H1 (cell line): Measurements from ENCODE around the gene SHLD1. TPM values are rescaled to one million over a fixed set of nuclear protein-coding genes. Genes with fewer than 3 reads are reported as not detected.

ENCODE experiments used
- CTCF ChIA-PET: fragments of 300-600 bp; sonication (Branson Sonifier 250); formaldehyde crosslinking; loops from one replicate; lab custom pipeline; 2021; ENCODE audit not compliant: partially characterized antibody; lab: Charles Lee
- POLR2A ChIA-PET: fragments of 300-600 bp; sonication (Branson Sonifier 250); formaldehyde crosslinking; loops from one replicate; lab custom pipeline; 2021; ENCODE audit warnings: inconsistent platforms; ENCODE audit not compliant: partially characterized antibody; lab: Charles Lee
- DNase-seq, 2 experiments: peaks; one replicate each; pipeline versions ENCODE4 v3.0.0 to v3.0.0-alpha.2; 2010 to 2022; ENCODE audit warnings: low spot score in 2 of 2, low read depth in 1 of 2, mixed read lengths in 1 of 2
- FAIRE-seq: peaks from 2 replicates; lab custom pipeline; 2011; peaks lifted over from hg19 to GRCh38; lab: Jason Lieb, UNC
- H2AFZ ChIP-seq: 2 replicates; pipeline ENCODE4 v1.8.1; 2012; ENCODE audit warnings: low read length, inconsistent platforms
- H2AK5ac ChIP-seq: 2 replicates; pipeline ENCODE4 v1.6.1; 2013; ENCODE audit warnings: low read depth, low read length
- H2BK120ac ChIP-seq: replicated peaks from 2 replicates; pipeline ENCODE3; 2013; ENCODE audit warnings: low read depth, low read length, inconsistent platforms
- H2BK12ac ChIP-seq: 2 replicates; pipeline ENCODE4 v1.6.1; 2013; ENCODE audit warnings: low read depth, low read length
- H2BK15ac ChIP-seq: 2 replicates; pipeline ENCODE4 v1.6.1; 2013; ENCODE audit warnings: low read length
- H2BK20ac ChIP-seq: 2 replicates; pipeline ENCODE4 v1.6.1; 2013; ENCODE audit warnings: low read length
- H2BK5ac ChIP-seq: 2 replicates; pipeline ENCODE4 v1.6.1; 2013; ENCODE audit warnings: low read depth, low read length
- H3K14ac ChIP-seq: 2 replicates; pipeline ENCODE4 v1.6.1; 2013; ENCODE audit warnings: inconsistent platforms; ENCODE audit not compliant: insufficient read length
- H3K18ac ChIP-seq: 2 replicates; pipeline ENCODE4 v1.6.1; 2013; ENCODE audit warnings: low read length; ENCODE audit errors: extremely low read depth
- H3K23ac ChIP-seq: 2 replicates; pipeline ENCODE4 v1.6.1; 2013; ENCODE audit warnings: inconsistent platforms; ENCODE audit not compliant: insufficient read length
- H3K23me2 ChIP-seq: 2 replicates; pipeline ENCODE4 v1.6.1; 2013; ENCODE audit warnings: low read depth, low read length
- H3K27ac ChIP-seq: 2 replicates; pipeline ENCODE4 v1.6.1; 2011; ENCODE audit warnings: low read depth, low read length, inconsistent platforms
- H3K27me3 ChIP-seq, 4 experiments: replicated peaks in 1 of 4; 1 replicate in 1 of 4; 2 replicates in 3 of 4; pipeline versions ENCODE4 v1.6.1 to v1.8.1; 2011 to 2013; ENCODE audit warnings: low read length in 3 of 4, mild to moderate bottlenecking in 3 of 4, inconsistent platforms in 2 of 4, mixed read lengths in 2 of 4, moderate library complexity in 1 of 4; ENCODE audit not compliant: control insufficient read depth in 3 of 4, insufficient read depth in 3 of 4; ENCODE audit errors: extremely low read depth in 1 of 4
- H3K36me3 ChIP-seq, 4 experiments: 2 replicates each; pipeline versions ENCODE4 v1.6.1 to v1.8.1; 2011 to 2013; ENCODE audit warnings: mild to moderate bottlenecking in 4 of 4, low read length in 3 of 4, moderate library complexity in 2 of 4, control low read depth in 1 of 4, inconsistent platforms in 1 of 4; ENCODE audit not compliant: insufficient read depth in 4 of 4, control insufficient read depth in 2 of 4
- H3K4ac ChIP-seq: replicated peaks from 2 replicates; pipeline ENCODE3; 2013; ENCODE audit warnings: low read length, low read depth, mixed read lengths, inconsistent platforms; ENCODE audit not compliant: insufficient read length
- H3K4me1 ChIP-seq, 4 experiments: replicated peaks in 1 of 4; 1 replicate in 1 of 4; 2 replicates in 3 of 4; pipeline versions ENCODE4 v1.6.1 to v1.8.1; 2011 to 2013; ENCODE audit warnings: low read length in 3 of 4, inconsistent platforms in 2 of 4, mixed read lengths in 1 of 4; ENCODE audit not compliant: insufficient read depth in 4 of 4, control insufficient read depth in 3 of 4
- H3K4me2 ChIP-seq, 2 experiments: 2 replicates each; pipeline versions ENCODE4 v1.6.1 to v1.8.1; 2011 to 2013; ENCODE audit warnings: low read depth in 2 of 2, low read length in 2 of 2, control low read depth in 1 of 2, inconsistent platforms in 1 of 2, mild to moderate bottlenecking in 1 of 2; ENCODE audit not compliant: insufficient read depth in 1 of 2
- H3K4me3 ChIP-seq, 4 experiments: fragments of 200-600, 300-600 bp in 1 of 4; sonication (generic), shearing (Covaris generic), sonication (Bioruptor Twin) in 1 of 4; 2 replicates each; pipeline versions ENCODE4 v1.5.1 to v1.8.1; 2011 to 2016; ENCODE audit warnings: low read length in 4 of 4, low read depth in 3 of 4, control low read depth in 2 of 4, inconsistent platforms in 2 of 4, mild to moderate bottlenecking in 2 of 4, mixed read lengths in 1 of 4, moderate library complexity in 1 of 4; ENCODE audit not compliant: insufficient read depth in 2 of 4; ENCODE audit errors: extremely low read depth in 1 of 4
- H3K56ac ChIP-seq: replicated peaks from 2 replicates; pipeline ENCODE3; 2013; ENCODE audit warnings: low read depth, mild to moderate bottlenecking, mixed read lengths, low read length, inconsistent platforms; ENCODE audit not compliant: insufficient read length
- H3K79me1 ChIP-seq: 2 replicates; pipeline ENCODE4 v1.6.1; 2013; ENCODE audit warnings: low read depth, low read length, control low read depth
- H3K79me2 ChIP-seq, 2 experiments: 2 replicates each; pipeline versions ENCODE4 v1.6.1 to v1.8.1; 2012 to 2013; ENCODE audit warnings: low read length in 2 of 2, mild to moderate bottlenecking in 2 of 2, inconsistent platforms in 1 of 2; ENCODE audit not compliant: insufficient read depth in 2 of 2, control insufficient read depth in 1 of 2
- H3K9ac ChIP-seq, 4 experiments: replicated peaks in 1 of 4; 1 replicate in 1 of 4; 2 replicates in 3 of 4; pipeline versions ENCODE4 v1.6.1 to v1.8.1; 2011 to 2013; ENCODE audit warnings: low read depth in 3 of 4, low read length in 3 of 4, control low read depth in 2 of 4, mild to moderate bottlenecking in 2 of 4, moderate library complexity in 2 of 4, inconsistent platforms in 1 of 4; ENCODE audit errors: extremely low read depth in 1 of 4
- H3K9me3 ChIP-seq, 2 experiments: 2 replicates each; pipeline versions ENCODE4 v1.6.1 to v1.8.1; 2012 to 2013; ENCODE audit warnings: mild to moderate bottlenecking in 2 of 2, moderate library complexity in 2 of 2, control low read depth in 1 of 2, inconsistent platforms in 1 of 2, low read depth in 1 of 2, low read length in 1 of 2, mixed read lengths in 1 of 2; ENCODE audit not compliant: insufficient read depth in 2 of 2
- H4K20me1 ChIP-seq, 2 experiments: replicated peaks in 1 of 2; 2 replicates each; pipeline versions ENCODE3 to v1.8.1; 2011 to 2013; ENCODE audit warnings: inconsistent platforms in 2 of 2, low read length in 2 of 2, mild to moderate bottlenecking in 1 of 2; ENCODE audit not compliant: insufficient read depth in 2 of 2, control insufficient read depth in 1 of 2
- H4K5ac ChIP-seq: 2 replicates; pipeline ENCODE4 v1.6.1; 2013; ENCODE audit warnings: low read length, low read depth, mixed read lengths, inconsistent platforms; ENCODE audit not compliant: insufficient read length
- H4K8ac ChIP-seq: 2 replicates; pipeline ENCODE4 v1.8.0; 2013; ENCODE audit warnings: mild to moderate bottlenecking, moderate library complexity, low read length, inconsistent platforms; ENCODE audit not compliant: insufficient read depth; ENCODE audit errors: extremely low read depth
- H4K91ac ChIP-seq: replicated peaks from 2 replicates; pipeline ENCODE3; 2013; ENCODE audit warnings: low read length, mixed read lengths, inconsistent platforms; ENCODE audit not compliant: insufficient read length
- EGR1 ChIP-seq: IDR thresholded peaks from 2 replicates; pipeline ENCODE4 v1.6.1; 2011; ENCODE audit warnings: low read depth, low read length, borderline replicate concordance
- MAX ChIP-seq: IDR thresholded peaks from 2 replicates; pipeline ENCODE4 v1.6.1; 2012; ENCODE audit warnings: inconsistent platforms
- RAD21 ChIP-seq, 2 experiments: IDR thresholded peaks in 1 of 2; conservative IDR thresholded peaks in 1 of 2; 2 replicates each; pipeline ENCODE4 v1.6.1; 2011; ENCODE audit warnings: low read depth in 2 of 2, low read length in 2 of 2, improper control_type of control experiment in 1 of 2, inconsistent platforms in 1 of 2, mild to moderate bottlenecking in 1 of 2, moderate library complexity in 1 of 2
- YY1 ChIP-seq: IDR thresholded peaks from 2 replicates; pipeline ENCODE4 v1.6.1; 2011; ENCODE audit warnings: low read depth, mild to moderate bottlenecking, low read length
- ZNF274 ChIP-seq: IDR thresholded peaks from 2 replicates; pipeline ENCODE4 v1.7.0; 2012; ENCODE audit warnings: low read length, borderline replicate concordance; ENCODE audit errors: extremely low read depth
- WGBS, 2 experiments: shearing (Covaris generic) in 1 of 2; methylation state at CpG; one replicate each; pipeline versions ENCODE4 v1.1.6 to v1.1.7; 2013 to 2015; ENCODE audit warnings: low lambda C conversion rate in 2 of 2, mixed read lengths in 2 of 2, inconsistent platforms in 1 of 2, low coverage in 1 of 2, missing lambda C conversion rate in 1 of 2; ENCODE audit not compliant: insufficient replicate concordance in 2 of 2, insufficient coverage in 1 of 2, insufficient read length in 1 of 2; ENCODE audit errors: extremely low coverage in 1 of 2, missing lambda C conversion rate in 1 of 2; 5-methylcytosine and 5-hydroxymethylcytosine counted together
- polyA plus RNA-seq, 7 experiments: library from polyadenylated mRNA; depleted of rRNA in 3 of 7; stranded (reverse) in 5 of 7; unstranded in 2 of 7; fragments of >200 nt in 5 of 7; fragments of 200-250 nt in 2 of 7; gene quantifications; 1 replicate in 5 of 7; 2 replicates in 1 of 7; 4 replicates in 1 of 7; pipeline versions ENCODE4 v1.2.1 to v1.2.3, GENCODE V29; 2011 to 2013; ENCODE audit warnings: missing spikeins in 2 of 7, mixed read lengths in 2 of 7
- total RNA-seq: library from RNA; stranded (reverse); fragmentation: NEBNext Ultra II Directional; extraction: Animal tissue kit (Norgen Biotek cat#: 25700); gene quantifications from 2 replicates; pipeline ENCODE4 v1.2.1, GENCODE V29; 2021
- TF ChIP-seq, protein P1 (sequence below): IDR thresholded peaks from 2 replicates; pipeline ENCODE4 v1.6.1; 2012; ENCODE audit warnings: inconsistent platforms
- TF ChIP-seq, protein P2 (sequence below), 3 experiments: IDR thresholded peaks; 1 replicate in 2 of 3; 2 replicates in 1 of 3; pipeline versions ENCODE4 v1.5.1 to v1.6.1; 2011; ENCODE audit warnings: low read length in 3 of 3, mild to moderate bottlenecking in 3 of 3, inconsistent platforms in 2 of 3, low read depth in 1 of 3, moderate library complexity in 1 of 3; ENCODE audit not compliant: insufficient read depth in 1 of 3; ENCODE audit errors: control extremely low read depth in 1 of 3

SHLD1 gene
- total and polyA plus RNA-seq, 2 of the 8 experiments (the other 6 are each of a cell fraction or from before 2014, with no cell fraction given), result 4.2 to 6.5 TPM

DNA sequence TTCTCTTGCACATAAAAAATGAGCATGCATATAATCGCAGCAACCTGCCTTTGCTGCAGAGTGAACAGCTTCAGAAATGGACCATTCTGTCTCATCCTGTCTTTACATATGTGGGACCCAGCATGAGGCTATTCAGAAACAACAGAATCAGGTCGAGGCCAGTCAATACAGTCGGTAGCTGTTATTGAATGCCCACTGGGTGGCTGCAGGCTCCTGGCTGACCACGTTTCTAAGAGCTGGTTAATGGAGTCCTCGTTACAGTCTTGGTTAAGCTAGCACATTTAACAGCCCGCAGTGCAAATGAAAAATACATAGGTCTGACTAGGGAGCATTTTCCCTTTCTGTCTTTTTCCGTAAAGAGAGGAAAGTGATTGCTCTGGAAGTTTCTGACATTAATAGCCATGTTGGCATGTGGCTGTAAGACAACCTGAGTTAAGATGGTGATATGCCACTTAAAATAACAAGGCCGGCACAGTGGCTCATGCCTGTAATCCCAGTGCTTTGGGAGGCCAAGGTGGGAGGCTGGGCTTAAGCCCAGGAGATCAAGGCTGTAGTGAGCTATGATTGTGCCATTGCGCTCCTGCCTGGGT, 75.0 kb downstream of the SHLD1 start:
- Histone ChIP-seq H3K4me1 (peaks cover 0 to 8% (median 6%) of the 10 kb centered on the region in 4 experiments), H3K9ac (no peak overlapping the region), H4K5ac (peak overlapping the region; percentile 22), H3K18ac (no peak overlapping the region), H3K9me3 (no peaks in the 10 kb centered on the region), H3K4ac (no peak overlapping the region), H3K23me2 (no peaks in the 10 kb centered on the region), H3K79me1 (no peaks in the 10 kb centered on the region), H2AFZ (no peak overlapping the region), H3K14ac (no peak overlapping the region), H2AK5ac (no peak overlapping the region), H3K23ac (no peak overlapping the region), H2BK20ac (no peak overlapping the region), H4K8ac (no peak overlapping the region), H3K27ac (no peak overlapping the region), H4K91ac (no peak overlapping the region), H3K4me3 (no peak overlapping the region), H3K27me3 (peaks cover 0 to 3% (median 0%) of the 10 kb centered on the region in 4 experiments; a peak in 2 of 7 replicates), H3K79me2 (no peaks in the 10 kb centered on the region), H3K4me2 (0 out of 4 replicates have a peak overlapping the region, but pooled peaks of 1 of the 2 experiments have one; percentile 32), H2BK5ac (no peak overlapping the region), H4K20me1 (no peaks in the 10 kb centered on the region), H2BK15ac (no peak overlapping the region), H2BK12ac (no peak overlapping the region), H3K56ac (no peak overlapping the region), H2BK120ac (no peak overlapping the region), H3K36me3 (no peaks in the 10 kb centered on the region)
- ChIA-PET CTCF (interaction anchor here (0.8 to 1.6 kb wide), 10 partner anchors 10 to 296 kb away, joined by 3 to 9 read pairs (median 4); no protein-coding TSS in a partner anchor), POLR2A (no interaction called here)
- 47% methylated on average over 9 of the region's 9 CpGs; no CpG with 5 or more reads in 1 of the 2 experiments for WGBS, 2 experiments
- TF ChIP-seq, protein P1, sequence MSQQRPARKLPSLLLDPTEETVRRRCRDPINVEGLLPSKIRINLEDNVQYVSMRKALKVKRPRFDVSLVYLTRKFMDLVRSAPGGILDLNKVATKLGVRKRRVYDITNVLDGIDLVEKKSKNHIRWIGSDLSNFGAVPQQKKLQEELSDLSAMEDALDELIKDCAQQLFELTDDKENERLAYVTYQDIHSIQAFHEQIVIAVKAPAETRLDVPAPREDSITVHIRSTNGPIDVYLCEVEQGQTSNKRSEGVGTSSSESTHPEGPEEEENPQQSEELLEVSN, result peak; percentile 12; the same call in 1 of the 2 replicates
- TF ChIP-seq RAD21 (IDR thresholded peaks at IDR 0.05 in 1 of 2, conservative IDR thresholded peaks at IDR 0.05 in 1 of 2; ENCODE audit: low read depth in 2 of 2, low read length in 2 of 2), result peak; percentile 29 to 53; a peak in 3 of 4 replicates
- TF ChIP-seq ZNF274, result no peak
- peak; percentile 46; the same call in 1 of the 2 replicates for TF ChIP-seq YY1
- TF ChIP-seq, protein P2, sequence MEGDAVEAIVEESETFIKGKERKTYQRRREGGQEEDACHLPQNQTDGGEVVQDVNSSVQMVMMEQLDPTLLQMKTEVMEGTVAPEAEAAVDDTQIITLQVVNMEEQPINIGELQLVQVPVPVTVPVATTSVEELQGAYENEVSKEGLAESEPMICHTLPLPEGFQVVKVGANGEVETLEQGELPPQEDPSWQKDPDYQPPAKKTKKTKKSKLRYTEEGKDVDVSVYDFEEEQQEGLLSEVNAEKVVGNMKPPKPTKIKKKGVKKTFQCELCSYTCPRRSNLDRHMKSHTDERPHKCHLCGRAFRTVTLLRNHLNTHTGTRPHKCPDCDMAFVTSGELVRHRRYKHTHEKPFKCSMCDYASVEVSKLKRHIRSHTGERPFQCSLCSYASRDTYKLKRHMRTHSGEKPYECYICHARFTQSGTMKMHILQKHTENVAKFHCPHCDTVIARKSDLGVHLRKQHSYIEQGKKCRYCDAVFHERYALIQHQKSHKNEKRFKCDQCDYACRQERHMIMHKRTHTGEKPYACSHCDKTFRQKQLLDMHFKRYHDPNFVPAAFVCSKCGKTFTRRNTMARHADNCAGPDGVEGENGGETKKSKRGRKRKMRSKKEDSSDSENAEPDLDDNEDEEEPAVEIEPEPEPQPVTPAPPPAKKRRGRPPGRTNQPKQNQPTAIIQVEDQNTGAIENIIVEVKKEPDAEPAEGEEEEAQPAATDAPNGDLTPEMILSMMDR (IDR thresholded peaks at IDR 0.05; ENCODE audit: control extremely low read depth in 1 of 3, insufficient read depth in 1 of 3, low read depth in 1 of 3, low read length in 3 of 3), result peak; percentile 4 to 25 (median 15); a peak in 3 of 4 replicates
- TF ChIP-seq EGR1, result no peak
- peak; percentile 32; the same call in 1 of the 2 replicates for TF ChIP-seq MAX
- DNase-seq (no peak), FAIRE-seq (no peak)
